ENCODE data around the gene SPATA32.

SPATA32 gene

GRCh38 chr17:45263477-45263860 lies 1.6 kb upstream of the SPATA32 start:
- H3K4me1 ChIP-seq (ENCODE audit: control insufficient read depth, insufficient read depth, low read length) = no peaks in the 10 kb centered on the region
- no peak overlapping the region for H3K4me3 ChIP-seq (ENCODE audit: low read depth, low read length)
- TF ChIP-seq KLF16 (tag by site-specific recombination; IDR thresholded peaks at IDR 0.05) (no peak), SALL2 (tag by site-specific recombination; IDR thresholded peaks at IDR 0.05; ENCODE audit: borderline replicate concordance) (no peak), ZNF747 (tag by site-specific recombination; IDR thresholded peaks at IDR 0.05) (no peak), ZNF670 (tag by site-specific recombination; IDR thresholded peaks at IDR 0.05; ENCODE audit: low read depth) (no peak), ZNF571 (tag by site-specific recombination; IDR thresholded peaks at IDR 0.05) (no peak), YY1 (tag by site-specific recombination; IDR thresholded peaks at IDR 0.05) (no peak)
- TF ChIP-seq, protein P1, sequence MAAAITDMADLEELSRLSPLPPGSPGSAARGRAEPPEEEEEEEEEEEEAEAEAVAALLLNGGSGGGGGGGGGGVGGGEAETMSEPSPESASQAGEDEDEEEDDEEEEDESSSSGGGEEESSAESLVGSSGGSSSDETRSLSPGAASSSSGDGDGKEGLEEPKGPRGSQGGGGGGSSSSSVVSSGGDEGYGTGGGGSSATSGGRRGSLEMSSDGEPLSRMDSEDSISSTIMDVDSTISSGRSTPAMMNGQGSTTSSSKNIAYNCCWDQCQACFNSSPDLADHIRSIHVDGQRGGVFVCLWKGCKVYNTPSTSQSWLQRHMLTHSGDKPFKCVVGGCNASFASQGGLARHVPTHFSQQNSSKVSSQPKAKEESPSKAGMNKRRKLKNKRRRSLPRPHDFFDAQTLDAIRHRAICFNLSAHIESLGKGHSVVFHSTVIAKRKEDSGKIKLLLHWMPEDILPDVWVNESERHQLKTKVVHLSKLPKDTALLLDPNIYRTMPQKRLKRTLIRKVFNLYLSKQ (tag by site-specific recombination; IDR thresholded peaks at IDR 0.05; ENCODE audit: borderline replicate concordance) = no peak
- no peak overlapping the region for H3K27ac ChIP-seq (ENCODE audit: extremely low read depth, low read depth, low read length)
- peaks cover 6 to 59% of the 10 kb centered on the region in 2 experiments for H3K36me3 ChIP-seq (ENCODE audit: control insufficient read depth in 2 of 2, insufficient read depth in 1 of 2, low read length in 2 of 2)
- ChIA-PET CTCF (interaction anchor here (0.7 to 1.4 kb wide), 3 partner anchors 13 to 106 kb away, joined by 3 to 6 read pairs (median 6); no protein-coding TSS in a partner anchor), POLR2A (no interaction called here)
- H3K9me3 ChIP-seq (ENCODE audit: control insufficient read depth, insufficient read depth, low read depth, low read length) = no peaks in the 10 kb centered on the region

GRCh38 chr17:45262516-45263476 lies 902 bp upstream of the SPATA32 start:
- H3K9me3 ChIP-seq (ENCODE audit: control insufficient read depth, insufficient read depth, low read depth, low read length) = no peaks in the 10 kb centered on the region
- H3K4me3 ChIP-seq (ENCODE audit: low read depth, low read length) = no peak overlapping the region
- H3K36me3 ChIP-seq (ENCODE audit: control insufficient read depth in 2 of 2, insufficient read depth in 1 of 2, low read length in 2 of 2) = peaks cover under 1 to 52% of the 10 kb centered on the region in 2 experiments
- CTCF ChIA-PET = interaction anchor here (0.7 to 1.4 kb wide), 3 partner anchors 14 to 107 kb away, joined by 3 to 6 read pairs (median 6); no protein-coding TSS in a partner anchor
- H3K4me1 ChIP-seq (ENCODE audit: control insufficient read depth, insufficient read depth, low read length) = no peaks in the 10 kb centered on the region
- POLR2A ChIA-PET = no interaction called here
- TF ChIP-seq ZXDB (tag by site-specific recombination; IDR thresholded peaks at IDR 0.05) = no peak
- peak; percentile 46; the same call in 1 of the 2 replicates for TF ChIP-seq PRDM4 (tag by site-specific recombination; IDR thresholded peaks at IDR 0.05)
- peak; percentile 59 for TF ChIP-seq ZIC2 (tag by site-specific recombination; IDR thresholded peaks at IDR 0.05)
- TF ChIP-seq GLIS2 (tag by site-specific recombination; IDR thresholded peaks at IDR 0.05) = no peak
- TF ChIP-seq ZNF664 (tag by site-specific recombination; IDR thresholded peaks at IDR 0.05) = no peak
- TF ChIP-seq HOXC10 (CRISPR knock-in tag; IDR thresholded peaks at IDR 0.05) = no peak
- no peak for TF ChIP-seq ZNF157 (tag by site-specific recombination; IDR thresholded peaks at IDR 0.05)
- no peak overlapping the region for H3K27ac ChIP-seq (ENCODE audit: extremely low read depth, low read depth, low read length)

DNA sequence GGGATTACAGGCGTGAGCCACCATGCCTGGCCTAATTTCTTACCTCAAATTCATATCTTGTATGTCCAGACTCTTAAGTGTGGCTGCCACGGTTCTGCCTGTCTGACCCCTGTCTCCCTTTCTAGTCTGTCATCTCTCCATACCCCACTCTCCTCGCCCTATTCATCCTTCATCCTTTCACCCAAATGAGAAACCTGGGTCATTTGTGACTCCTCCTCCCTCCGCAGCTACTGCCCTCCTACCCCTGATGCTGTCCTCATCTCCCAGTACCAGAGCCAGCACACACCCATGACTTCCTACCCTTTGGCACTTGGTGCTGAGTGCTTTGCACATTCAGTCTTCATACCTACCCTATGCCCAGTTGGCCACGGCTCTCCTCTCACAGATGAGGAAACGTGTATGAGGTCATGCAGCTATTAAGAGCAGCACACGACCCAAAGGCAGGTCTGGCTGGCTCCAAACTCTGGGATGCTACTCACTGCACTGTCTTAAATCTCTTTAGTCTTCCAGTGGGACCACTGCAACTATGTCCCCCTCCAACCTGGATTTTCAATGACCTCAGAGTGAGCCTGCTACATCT lies 1.6 kb downstream of the SPATA32 start:
- CTCF ChIA-PET = interaction anchor here (0.7 to 3.7 kb wide), 4 partner anchors 13 to 125 kb away, joined by 3 to 22 read pairs (median 17); no protein-coding TSS in a partner anchor

More for the DNA sequence above, 1.6 kb downstream of the SPATA32 start:
- no peaks in the 10 kb centered on the region for H3K4me1 ChIP-seq (ENCODE audit: control insufficient read depth, insufficient read depth, low read length)
- no peak overlapping the region for H3K27ac ChIP-seq (ENCODE audit: extremely low read depth, low read depth, low read length)
- no peaks in the 10 kb centered on the region for H3K9me3 ChIP-seq (ENCODE audit: control insufficient read depth, insufficient read depth, low read depth, low read length)
- POLR2A ChIA-PET = interaction anchor here (0.6 to 1.1 kb wide), 3 partner anchors 11 to 582 kb away, joined by 3 to 7 read pairs (median 5); no protein-coding TSS in a partner anchor
- peaks cover 0 to 29% of the 10 kb centered on the region in 2 experiments for H3K36me3 ChIP-seq (ENCODE audit: control insufficient read depth in 2 of 2, insufficient read depth in 1 of 2, low read length in 2 of 2)
- H3K4me3 ChIP-seq (ENCODE audit: low read depth, low read length) = no peak overlapping the region
- TF ChIP-seq, protein P1 (tag by site-specific recombination; IDR thresholded peaks at IDR 0.05; ENCODE audit: borderline replicate concordance) = no peak
- peak; percentile 73; the same call in 1 of the 2 replicates for TF ChIP-seq ZNF600 (tag by site-specific recombination; IDR thresholded peaks at IDR 0.05)

All from HEK293 (cell line).